Measurements from ENCODE around the gene LRCH1. TPM values are rescaled to one million over a fixed set of nuclear protein-coding genes. Genes with fewer than 3 reads are reported as not detected.

The LRCH1 gene
- total RNA-seq, 1 experiment from 2014 or later: 27.0 TPM

DNA sequence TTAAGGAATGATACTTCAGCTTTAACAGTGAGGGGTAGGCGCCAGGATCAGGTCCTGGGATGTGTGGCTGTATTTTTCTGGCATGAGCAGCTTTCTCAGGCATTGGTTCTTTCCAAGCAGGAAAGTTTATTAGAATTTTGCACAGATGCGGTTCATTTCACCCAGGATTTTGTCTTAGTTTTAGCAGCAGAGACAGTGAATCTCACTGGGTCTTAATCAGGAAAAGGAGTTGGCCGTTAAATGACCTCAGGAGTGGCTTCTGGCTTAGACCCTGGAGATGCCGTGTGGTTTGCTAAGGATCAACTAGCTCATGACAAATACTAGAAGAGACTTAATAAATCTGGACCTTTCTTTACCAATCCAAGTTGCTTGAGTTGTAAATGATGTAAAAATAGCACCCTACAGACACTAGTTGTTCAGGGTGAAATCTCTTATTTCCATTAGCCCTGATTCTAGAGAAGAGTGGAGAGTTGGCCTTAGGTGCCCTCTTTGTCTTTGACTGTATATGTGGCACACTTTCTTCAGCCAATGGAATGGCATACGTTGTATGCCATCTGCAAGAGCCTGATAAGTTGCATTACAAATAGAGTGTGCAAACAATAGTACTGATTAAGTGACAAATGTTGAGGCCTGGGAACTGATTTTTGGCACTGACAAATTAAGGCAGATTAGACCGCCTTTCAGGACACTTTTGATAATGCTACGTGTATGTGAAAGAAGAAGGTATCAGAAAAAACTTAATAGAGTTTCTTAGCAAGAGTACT lies 34.0 kb downstream of the LRCH1 start:
- POLR2A ChIA-PET: no interaction called here
- intact Hi-C loops (cut with micrococcal nuclease; ENCODE audit: unreplicated experiment): no loop called here
- BruUV-seq (replicated peaks): no TSS peak

DNA sequence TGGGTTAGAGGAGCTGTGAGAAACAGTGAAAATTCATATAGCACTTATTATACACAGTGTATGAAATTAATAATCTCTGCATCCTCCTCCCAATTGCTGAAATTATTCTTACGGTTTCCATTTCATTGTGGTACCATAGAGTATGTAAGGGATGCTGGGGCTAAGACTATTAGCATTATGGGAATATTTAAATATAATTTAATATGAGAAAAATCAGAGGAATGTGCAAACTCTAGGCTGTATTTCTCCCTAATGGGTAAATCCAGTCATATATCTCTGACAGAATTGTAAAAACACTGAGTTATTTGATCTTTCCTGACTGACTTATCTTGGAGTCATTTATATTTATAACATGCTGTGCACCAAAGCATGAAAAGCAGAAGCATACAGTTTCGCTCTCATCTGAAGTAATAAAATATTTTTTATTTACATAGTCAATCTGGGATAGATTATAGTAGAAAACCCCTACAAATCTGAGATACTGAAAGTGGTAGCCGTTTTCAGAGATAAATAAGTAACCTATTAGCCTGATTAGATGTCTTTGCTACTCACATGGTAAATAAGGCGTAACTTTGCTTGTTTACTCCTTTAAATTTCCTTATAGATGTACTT lies 34.9 kb downstream of the LRCH1 start:
- no peaks in the 10 kb centered on the region for H3K27me3 ChIP-seq (replicated peaks; ENCODE audit: control insufficient read depth, insufficient read depth, low read length)
- peak overlapping the region; percentile 70 for H3K27ac Mint-ChIP-seq (ENCODE audit: unreplicated experiment)
- DNase-seq: no peak
- no peaks in the 10 kb centered on the region for H3K9me3 ChIP-seq
- ChIA-PET CTCF (no interaction called here), POLR2A (no interaction called here)
- no TSS peak for BruUV-seq (replicated peaks)
- no peak overlapping the region for H3K4me3 ChIP-seq (ENCODE audit: low read depth, low read length)
- peaks cover 13% of the 10 kb centered on the region for H3K36me3 Mint-ChIP-seq (ENCODE audit: insufficient read depth, unreplicated experiment)
- H3K27me3 Mint-ChIP-seq (ENCODE audit: insufficient read depth, unreplicated experiment): no peaks in the 10 kb centered on the region
- H3K4me3 Mint-ChIP-seq (ENCODE audit: unreplicated experiment): no peak overlapping the region
- intact Hi-C loops (cut with micrococcal nuclease; ENCODE audit: unreplicated experiment): no loop called here
- peaks cover 65% of the 10 kb centered on the region for H3K4me1 Mint-ChIP-seq (ENCODE audit: low read depth, unreplicated experiment)
- TF ChIP-seq, protein P1, sequence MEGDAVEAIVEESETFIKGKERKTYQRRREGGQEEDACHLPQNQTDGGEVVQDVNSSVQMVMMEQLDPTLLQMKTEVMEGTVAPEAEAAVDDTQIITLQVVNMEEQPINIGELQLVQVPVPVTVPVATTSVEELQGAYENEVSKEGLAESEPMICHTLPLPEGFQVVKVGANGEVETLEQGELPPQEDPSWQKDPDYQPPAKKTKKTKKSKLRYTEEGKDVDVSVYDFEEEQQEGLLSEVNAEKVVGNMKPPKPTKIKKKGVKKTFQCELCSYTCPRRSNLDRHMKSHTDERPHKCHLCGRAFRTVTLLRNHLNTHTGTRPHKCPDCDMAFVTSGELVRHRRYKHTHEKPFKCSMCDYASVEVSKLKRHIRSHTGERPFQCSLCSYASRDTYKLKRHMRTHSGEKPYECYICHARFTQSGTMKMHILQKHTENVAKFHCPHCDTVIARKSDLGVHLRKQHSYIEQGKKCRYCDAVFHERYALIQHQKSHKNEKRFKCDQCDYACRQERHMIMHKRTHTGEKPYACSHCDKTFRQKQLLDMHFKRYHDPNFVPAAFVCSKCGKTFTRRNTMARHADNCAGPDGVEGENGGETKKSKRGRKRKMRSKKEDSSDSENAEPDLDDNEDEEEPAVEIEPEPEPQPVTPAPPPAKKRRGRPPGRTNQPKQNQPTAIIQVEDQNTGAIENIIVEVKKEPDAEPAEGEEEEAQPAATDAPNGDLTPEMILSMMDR (IDR thresholded peaks at IDR 0.05; ENCODE audit: insufficient read depth in 1 of 2, low read depth in 1 of 2, low read length in 1 of 2, severe bottlenecking in 1 of 2, unreplicated experiment in 1 of 2): no peak
- peaks cover 84% of the 10 kb centered on the region for H3K4me1 ChIP-seq
- no peaks in the 10 kb centered on the region for H3K9me3 Mint-ChIP-seq (ENCODE audit: unreplicated experiment)
- H3K36me3 ChIP-seq (ENCODE audit: control insufficient read depth, insufficient read depth, low read length): no peaks in the 10 kb centered on the region; the same call in none of the 2 replicates

More for the DNA sequence above, 34.0 kb downstream of the LRCH1 start:
- Mint-ChIP-seq H3K9me3 (ENCODE audit: unreplicated experiment) (no peaks in the 10 kb centered on the region), H3K36me3 (ENCODE audit: insufficient read depth, unreplicated experiment) (peaks cover 13% of the 10 kb centered on the region), H3K4me3 (ENCODE audit: unreplicated experiment) (peak overlapping the region; percentile 7), H3K27ac (ENCODE audit: unreplicated experiment) (peak overlapping the region; percentile 63), H3K4me1 (ENCODE audit: low read depth, unreplicated experiment) (peaks cover 58% of the 10 kb centered on the region), H3K27me3 (ENCODE audit: insufficient read depth, unreplicated experiment) (no peaks in the 10 kb centered on the region)
- CTCF ChIA-PET: no interaction called here
- DNase-seq: no peak
- H3K4me3 ChIP-seq (ENCODE audit: low read depth, low read length): no peak overlapping the region
- no peaks in the 10 kb centered on the region for H3K9me3 ChIP-seq
- no peaks in the 10 kb centered on the region; the same call in none of the 2 replicates for H3K36me3 ChIP-seq (ENCODE audit: control insufficient read depth, insufficient read depth, low read length)
- peaks cover 77% of the 10 kb centered on the region for H3K4me1 ChIP-seq
- no peaks in the 10 kb centered on the region for H3K27me3 ChIP-seq (replicated peaks; ENCODE audit: control insufficient read depth, insufficient read depth, low read length)
- TF ChIP-seq, protein P1 (IDR thresholded peaks at IDR 0.05; ENCODE audit: insufficient read depth in 1 of 2, low read depth in 1 of 2, low read length in 1 of 2, severe bottlenecking in 1 of 2, unreplicated experiment in 1 of 2): no peak

DNA sequence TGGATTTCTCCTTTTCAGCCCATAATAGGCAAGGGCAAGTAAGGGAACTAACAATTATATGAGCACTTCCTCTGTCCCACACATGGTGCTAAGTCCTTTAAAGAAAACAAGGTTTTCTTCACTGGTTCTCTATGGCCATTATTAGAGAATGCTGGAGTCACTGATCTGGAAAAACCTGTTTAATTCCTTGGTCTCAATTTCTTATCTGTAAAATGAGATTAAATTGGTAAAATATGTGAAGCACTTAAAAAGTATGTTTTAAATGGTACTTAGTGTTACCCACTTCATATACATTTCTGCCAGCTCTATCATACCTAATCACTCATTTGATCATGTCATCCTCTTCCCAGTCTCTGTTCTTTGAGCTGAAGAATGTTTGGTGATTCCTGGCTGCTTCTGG lies 39.4 kb downstream of the LRCH1 start:
- peak overlapping the region; percentile 13 for H3K4me3 Mint-ChIP-seq (ENCODE audit: unreplicated experiment)
- H3K27ac Mint-ChIP-seq (ENCODE audit: unreplicated experiment): peak overlapping the region; percentile 47
- H3K4me1 Mint-ChIP-seq (ENCODE audit: low read depth, unreplicated experiment): peaks cover 72% of the 10 kb centered on the region
- H3K9me3 Mint-ChIP-seq (ENCODE audit: unreplicated experiment): no peaks in the 10 kb centered on the region
- TF ChIP-seq, protein P1 (IDR thresholded peaks at IDR 0.05; ENCODE audit: insufficient read depth in 1 of 2, low read depth in 1 of 2, low read length in 1 of 2, severe bottlenecking in 1 of 2, unreplicated experiment in 1 of 2): no peak
- DNase-seq: no peak
- BruUV-seq (replicated peaks): no TSS peak
- Histone ChIP-seq H3K4me3 (ENCODE audit: low read depth, low read length) (no peak overlapping the region), H3K9me3 (no peaks in the 10 kb centered on the region), H3K27me3 (replicated peaks; ENCODE audit: control insufficient read depth, insufficient read depth, low read length) (no peaks in the 10 kb centered on the region), H3K4me1 (peaks cover 76% of the 10 kb centered on the region), H3K36me3 (ENCODE audit: control insufficient read depth, insufficient read depth, low read length) (no peaks in the 10 kb centered on the region; the same call in 1 of the 2 replicates)
- ChIA-PET CTCF (no interaction called here), POLR2A (no interaction called here)
- intact Hi-C loops (cut with micrococcal nuclease; ENCODE audit: unreplicated experiment): no loop called here
- H3K36me3 Mint-ChIP-seq (ENCODE audit: insufficient read depth, unreplicated experiment): no peaks in the 10 kb centered on the region
- no peaks in the 10 kb centered on the region for H3K27me3 Mint-ChIP-seq (ENCODE audit: insufficient read depth, unreplicated experiment)

All from Caco-2 (cell line).